GM12878 (cell line): ENCODE results near the gene MORN2. TPM values are rescaled to one million over a fixed set of nuclear protein-coding genes. Genes with fewer than 3 reads are reported as not detected.

Experiments
- ATAC-seq: fragments of 200-7000 bp; cut with Tn5 transposase; 3 replicates; pipeline ENCODE4 v1.9.1; 2020; ENCODE audit warnings: mild to moderate bottlenecking, moderate library complexity
- BruUV-seq: library from RNA; stranded (reverse); fragments of 400-500 nt; replicated peaks from 2 replicates; lab custom pipeline; 2021; lab: Mats Ljungman, UMichigan
- CTCF ChIA-PET: fragments of 300-600 bp; sonication (Branson Sonifier 250); formaldehyde crosslinking; extraction: SDS; loops from one replicate; lab custom pipeline; 2021; ENCODE audit warnings: inconsistent platforms; lab: Yijun Ruan, JAX
- POLR2A ChIA-PET: fragments of 350-600 bp; formaldehyde crosslinking; extraction: SDS; loops from one replicate; lab custom pipeline; 2021; ENCODE audit warnings: inconsistent platforms; lab: Charles Lee
- RAD21 ChIA-PET: fragments of 300-600 bp; sonication (Branson Sonifier 250); formaldehyde crosslinking; loops from one replicate; lab custom pipeline; 2023; ENCODE audit warnings: antibody characterized with exemption; ENCODE audit not compliant: unreplicated experiment; lab: Charles Lee
- SMC1A ChIA-PET: fragments of 300-600 bp; sonication (Branson Sonifier 250); formaldehyde crosslinking; loops from one replicate; lab custom pipeline; 2023; ENCODE audit not compliant: unreplicated experiment, uncharacterized antibody; lab: Charles Lee
- DNase-seq: peaks from one replicate; pipeline ENCODE4 v3.0.0-alpha.2; 2011; ENCODE audit warnings: low read depth, low spot score
- FAIRE-seq: peaks from 3 replicates; lab custom pipeline; 2011; peaks lifted over from hg19 to GRCh38; lab: Jason Lieb, UNC
- H2AFZ ChIP-seq: 2 replicates; pipeline ENCODE4 v1.6.0; 2011; ENCODE audit warnings: low read depth, low read length, control low read depth; ENCODE audit not compliant: control insufficient read depth
- H3K27ac ChIP-seq: 2 replicates; pipeline ENCODE4 v1.5.1; 2011; ENCODE audit warnings: control low read depth; ENCODE audit not compliant: control insufficient read depth, insufficient read depth
- H3K27me3 ChIP-seq, 2 experiments: replicated peaks in 1 of 2; 2 replicates each; pipeline versions ENCODE4 v1.6.0 to v1.6.1; 2011; ENCODE audit warnings: low read length in 1 of 2; ENCODE audit not compliant: control insufficient read depth in 2 of 2, insufficient read depth in 2 of 2
- H3K36me3 ChIP-seq, 2 experiments: 2 replicates each; pipeline ENCODE4 v1.5.1; 2011; ENCODE audit warnings: low read length in 1 of 2; ENCODE audit not compliant: control insufficient read depth in 2 of 2, insufficient read depth in 2 of 2
- H3K4me1 ChIP-seq: 2 replicates; pipeline ENCODE4 v1.6.1; 2011; ENCODE audit warnings: mild to moderate bottlenecking, low read length, moderate library complexity, mixed read lengths; ENCODE audit not compliant: control insufficient read depth, insufficient read depth
- H3K4me2 ChIP-seq: 2 replicates; pipeline ENCODE4 v1.6.0; 2011; ENCODE audit warnings: control low read depth; ENCODE audit not compliant: control insufficient read depth, insufficient read depth
- H3K4me3 ChIP-seq: fragments of 200-600 bp; sonication (generic); 2 replicates; pipeline ENCODE4 v1.5.1; 2016
- H3K79me2 ChIP-seq: 2 replicates; pipeline ENCODE4 v1.6.0; 2011; ENCODE audit warnings: low read length; ENCODE audit not compliant: control insufficient read depth, insufficient read depth
- H3K9ac ChIP-seq: 2 replicates; pipeline ENCODE4 v1.8.0; 2011; ENCODE audit warnings: low read length, control low read depth, mixed read lengths; ENCODE audit not compliant: control insufficient read depth, insufficient read depth
- H3K9me3 ChIP-seq: replicated peaks from 3 replicates; pipeline ENCODE4 v1.5.1; 2011; ENCODE audit warnings: mild to moderate bottlenecking, low read length; ENCODE audit not compliant: control insufficient read depth, insufficient read depth
- H4K20me1 ChIP-seq: 2 replicates; pipeline ENCODE4 v1.6.0; 2011; ENCODE audit not compliant: control insufficient read depth, insufficient read depth
- BHLHE40 ChIP-seq, 2 experiments: fragments of 450-650 bp in 1 of 2; IDR thresholded peaks; 2 replicates each; pipeline ENCODE4 v1.6.1; 2011 to 2017; ENCODE audit warnings: low read depth in 2 of 2, borderline replicate concordance in 1 of 2, improper control_type of control experiment in 1 of 2, low read length in 1 of 2, mild to moderate bottlenecking in 1 of 2
- CHD2 ChIP-seq: IDR thresholded peaks from 2 replicates; pipeline ENCODE4 v1.6.1; 2011; ENCODE audit warnings: low read depth, low read length, improper control_type of control experiment, borderline replicate concordance
- FOS ChIP-seq: IDR thresholded peaks from 3 replicates; pipeline ENCODE4 v1.6.1; 2011; ENCODE audit warnings: borderline replicate concordance; ENCODE audit not compliant: insufficient read length; ENCODE audit errors: extremely low read depth
- NR2C2 ChIP-seq: IDR thresholded peaks from 2 replicates; pipeline ENCODE4 v1.6.1; 2011; ENCODE audit warnings: borderline replicate concordance, low read depth; ENCODE audit not compliant: control insufficient read depth, insufficient read length
- RB1 ChIP-seq: fragments of 450-650 bp; formaldehyde crosslinking; IDR thresholded peaks from 2 replicates; pipeline ENCODE4 v1.6.1; 2017; ENCODE audit warnings: mild to moderate bottlenecking, borderline replicate concordance
- SREBF2 ChIP-seq: IDR thresholded peaks from 2 replicates; pipeline ENCODE4 v1.6.1; 2012; ENCODE audit warnings: mild to moderate bottlenecking, low read length
- TARDBP ChIP-seq: IDR thresholded peaks from 2 replicates; pipeline ENCODE4 v1.6.1; 2016; ENCODE audit warnings: borderline replicate concordance
- ZBTB4 ChIP-seq: fragments of 450-650 bp; formaldehyde crosslinking; IDR thresholded peaks from 2 replicates; pipeline ENCODE4 v1.4.0; 2022; ENCODE audit warnings: mild to moderate bottlenecking, moderate library complexity
- ZBTB40 ChIP-seq: fragments of 450-650 bp; IDR thresholded peaks from 2 replicates; pipeline ENCODE4 v1.6.1; 2016; ENCODE audit warnings: mild to moderate bottlenecking, moderate library complexity, borderline replicate concordance
- ZNF622 ChIP-seq: fragments of 450-650 bp; IDR thresholded peaks from 2 replicates; pipeline ENCODE4 v1.6.1; 2017; ENCODE audit warnings: mild to moderate bottlenecking, inconsistent platforms
- in situ Hi-C: fragments of 300-500 bp; cut with MboI; formaldehyde crosslinking; loops from 9 replicates; pipeline ENCODE4 v1.14.3; 2018; ENCODE audit warnings: mixed read lengths
- intact Hi-C: fragments of 100-400 bp; cut with micrococcal nuclease; formaldehyde crosslinking; loops from one replicate; pipeline ENCODE4 v1.14.2; 2022; ENCODE audit not compliant: unreplicated experiment
- polyA plus RNA-seq, 11 experiments: library from polyadenylated mRNA; depleted of rRNA in 4 of 11; unstranded in 6 of 11; stranded (reverse) in 5 of 11; fragments of >200 nt; fragmentation: Nextera tagmentation in 4 of 11; fragmentation: Illumina TruSeq in 1 of 11; extraction: Ambion mirVana in 4 of 11; extraction: Trizol in 1 of 11; gene quantifications; 1 replicate in 1 of 11; 2 replicates in 10 of 11; pipeline versions ENCODE4 v1.2.1 to v1.2.3, GENCODE V29; 2011 to 2016; ENCODE audit warnings: inconsistent platforms in 2 of 11, missing spikeins in 2 of 11, low read depth in 1 of 11
- total RNA-seq, 4 experiments: library from RNA; depleted of rRNA in 3 of 4; stranded (reverse); fragments of >200 nt in 3 of 4; fragmentation: Illumina TruSeq in 1 of 4; extraction: Trizol in 1 of 4; gene quantifications; 2 replicates each; pipeline versions ENCODE4 v1.2.1 to v1.2.3, GENCODE V29; 2013 to 2021

The MORN2 gene
- total and polyA plus RNA-seq, 10 of the 15 experiments (the other 5 are each of a cell fraction or from before 2014, with no cell fraction given): 2.3 to 26.9 (median 8.0) TPM

- Histone ChIP-seq H3K36me3 (no peaks in the 10 kb centered on the region), H4K20me1 (no peaks in the 10 kb centered on the region), H3K9ac (no peak overlapping the region), H3K4me2 (no peak overlapping the region), H3K9me3 (no peaks in the 10 kb centered on the region), H3K27me3 (no peaks in the 10 kb centered on the region), H3K79me2 (no peaks in the 10 kb centered on the region), H3K27ac (no peak overlapping the region), H2AFZ (no peak overlapping the region), H3K4me3 (no peak overlapping the region), H3K4me1 (no peaks in the 10 kb centered on the region)
- no peak for DNase-seq
- POLR2A ChIA-PET: interaction anchor here (0.6 kb wide), 2 partner anchors 13 to 83 kb away, joined by 3 read pairs; no protein-coding TSS in a partner anchor
- no peak for FAIRE-seq
- ATAC-seq: no peak
- RAD21 ChIA-PET: no interaction called here
- no TSS peak for BruUV-seq
- TF ChIP-seq ZBTB40 (no peak), FOS (no peak), CHD2 (no peak), ZBTB4 (CRISPR knock-in tag) (no peak), BHLHE40 (IDR thresholded peaks at IDR 0.05; ENCODE audit: borderline replicate concordance in 1 of 2, low read depth in 2 of 2, low read length in 1 of 2) (no peak), ZNF622 (no peak), SREBF2 (no peak), RB1 (no peak), NR2C2 (no peak), TARDBP (no peak)
- SMC1A ChIA-PET: interaction anchor here (1.1 kb wide), 1 partner anchor 10 kb away, joined by 3 read pairs; no protein-coding TSS in a partner anchor
- CTCF ChIA-PET: no interaction called here
- intact Hi-C loops (no loop called here), in situ Hi-C loops (no loop called here)
Measured at GRCh38 chr2:38892819-38893218, 17.0 kb downstream of the MORN2 start.
